MV-4-11 (cell line): ENCODE data around the gene PKN1.

Source experiments
- DNase-seq: peaks from one replicate; lab custom pipeline; 2025; lab: John Stamatoyannopoulos, UW

Gene PKN1

GRCh38 chr19:14463747-14464146, 30.6 kb downstream of the PKN1 start:
- no peak for DNase-seq

- no peak for DNase-seq
Observed at GRCh38 chr19:14467391-14467790, 34.3 kb downstream of the PKN1 start.

DNA sequence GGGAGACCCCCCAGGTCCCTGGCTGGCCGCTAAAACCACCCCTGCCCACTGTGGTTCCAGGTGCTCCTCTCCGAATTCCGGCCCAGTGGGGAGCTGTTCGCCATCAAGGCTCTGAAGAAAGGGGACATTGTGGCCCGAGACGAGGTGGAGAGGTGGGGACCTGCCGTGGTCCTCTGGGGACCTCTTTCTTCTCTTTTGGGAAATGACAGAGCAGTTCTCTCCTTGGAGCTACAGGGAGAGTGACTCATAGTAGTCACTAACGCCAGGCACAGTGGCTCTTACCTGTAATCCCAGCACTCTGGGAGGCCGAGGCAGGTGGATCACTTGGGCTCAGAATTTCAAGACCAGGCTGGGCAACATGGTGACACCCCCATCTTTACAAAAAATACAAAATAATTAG, 34.7 kb downstream of the PKN1 start:
- no peak for DNase-seq

GRCh38 chr19:14470031-14470876, 37.1 kb downstream of the PKN1 start:
- no peak for DNase-seq

DNA sequence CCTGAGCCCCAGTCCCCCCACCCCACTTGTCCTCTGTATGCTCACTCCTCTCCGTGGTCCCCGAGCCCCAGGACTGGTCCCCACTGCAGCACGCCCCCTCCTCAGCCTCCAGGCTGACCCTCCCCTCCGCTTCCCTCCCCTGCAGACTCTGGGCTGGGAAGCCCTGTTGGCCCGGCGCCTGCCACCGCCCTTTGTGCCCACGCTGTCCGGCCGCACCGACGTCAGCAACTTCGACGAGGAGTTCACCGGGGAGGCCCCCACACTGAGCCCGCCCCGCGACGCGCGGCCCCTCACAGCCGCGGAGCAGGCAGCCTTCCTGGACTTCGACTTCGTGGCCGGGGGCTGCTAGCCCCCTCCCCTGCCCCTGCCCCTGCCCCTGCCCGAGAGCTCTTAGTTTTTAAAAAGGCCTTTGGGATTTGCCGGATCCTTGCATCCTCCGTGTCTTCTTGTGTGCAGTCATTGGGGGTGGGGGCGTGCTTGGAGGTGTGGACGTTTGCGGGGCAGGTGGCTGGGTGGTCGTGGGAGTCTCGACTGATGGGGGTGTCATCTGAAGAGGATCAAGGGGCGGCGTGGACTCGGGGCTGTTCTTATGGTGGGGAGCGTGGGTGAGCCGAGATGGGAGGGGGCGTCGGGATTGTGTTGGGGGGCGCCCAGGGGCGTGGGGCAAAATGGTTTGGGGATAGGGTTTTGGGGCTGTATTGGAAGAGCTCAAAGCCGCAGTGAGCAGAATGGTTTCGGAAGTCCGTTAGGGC, 38.5 kb downstream of the PKN1 start:
- DNase-seq: no peak

DNA sequence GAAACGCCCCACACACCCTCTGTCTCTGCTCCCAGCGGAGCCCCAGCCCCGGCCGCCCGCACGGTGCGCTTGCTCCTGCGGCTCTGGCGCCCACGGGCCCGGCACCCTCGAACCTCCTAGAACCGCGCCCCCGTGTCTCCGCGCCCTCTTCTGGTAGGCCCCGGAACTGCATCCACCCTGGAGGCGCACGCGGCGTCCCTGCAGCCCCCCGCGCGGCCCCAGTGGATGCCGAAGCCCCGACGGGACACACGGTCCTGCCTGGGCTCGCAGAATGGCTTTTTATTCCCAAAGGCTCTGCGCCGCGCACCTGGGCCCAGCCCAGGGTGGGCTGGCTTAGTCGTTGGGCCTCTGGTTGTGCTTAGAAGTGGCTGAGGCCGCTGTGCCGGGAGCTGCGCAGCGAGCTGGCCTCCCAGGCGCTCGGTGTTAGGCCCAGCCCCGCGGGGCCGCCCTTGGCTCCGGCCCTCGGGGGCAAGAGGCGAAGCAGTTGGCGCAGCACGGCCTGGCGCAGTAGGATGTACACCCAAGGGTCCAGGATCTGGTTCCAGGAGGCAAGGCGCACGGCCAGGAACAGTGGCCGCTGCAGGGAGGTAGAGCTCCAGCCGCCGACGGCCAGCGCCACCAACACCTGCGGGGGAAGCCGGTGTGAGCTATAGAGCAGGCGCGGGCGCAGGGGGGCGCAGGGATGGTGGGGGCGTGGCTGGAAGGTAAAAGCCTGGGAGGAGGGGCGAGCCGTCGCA, 39.3 kb downstream of the PKN1 start:
- DNase-seq: peak; percentile 44

DNA sequence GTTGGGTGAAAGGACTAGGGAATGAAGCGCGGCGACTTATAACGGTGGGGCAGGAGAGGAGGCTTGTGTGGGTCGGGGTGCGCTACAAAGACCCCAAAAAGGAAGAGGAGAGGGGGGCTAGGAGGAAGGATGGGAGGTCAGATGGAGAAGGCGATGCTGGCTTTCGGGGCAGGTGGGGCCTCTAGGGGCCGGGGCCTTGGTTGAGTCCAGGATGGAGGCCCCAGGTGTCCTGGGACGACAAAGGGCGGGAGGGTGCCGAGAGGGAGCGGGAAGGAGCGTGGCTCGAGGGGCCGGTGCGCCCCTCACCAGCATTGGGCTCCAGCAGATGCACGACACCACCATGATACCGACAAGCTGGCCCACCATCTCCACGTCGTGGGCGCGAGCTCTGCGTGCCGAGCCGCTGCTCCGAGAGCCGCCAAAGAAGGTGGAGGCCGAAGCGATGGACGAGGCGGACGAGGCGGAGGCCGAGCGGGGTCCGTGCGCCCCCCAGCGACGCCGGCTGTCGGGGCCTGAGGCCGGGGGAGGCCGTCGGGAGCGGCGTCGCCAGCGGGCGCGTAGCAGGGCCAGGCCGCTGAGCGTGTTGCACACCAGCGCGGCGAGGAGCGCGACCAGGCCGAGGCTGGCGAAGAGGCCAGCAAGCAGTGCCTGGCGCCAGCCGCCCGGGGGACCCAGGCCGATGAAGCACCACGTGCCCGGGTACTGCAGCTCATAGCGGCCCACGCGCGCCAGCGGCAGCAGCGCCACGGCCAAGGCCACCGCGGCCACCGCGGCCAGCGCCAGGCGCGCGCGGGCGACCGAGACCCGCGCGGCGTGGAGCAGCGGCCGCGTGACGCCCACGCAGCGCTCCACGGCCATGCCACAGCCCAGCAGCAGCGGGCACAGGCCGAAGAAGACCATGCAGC, 40.2 kb downstream of the PKN1 start:
- no peak for DNase-seq

- no peak for DNase-seq
Observed at GRCh38 chr19:14473978-14474578, 41.0 kb downstream of the PKN1 start.

DNA sequence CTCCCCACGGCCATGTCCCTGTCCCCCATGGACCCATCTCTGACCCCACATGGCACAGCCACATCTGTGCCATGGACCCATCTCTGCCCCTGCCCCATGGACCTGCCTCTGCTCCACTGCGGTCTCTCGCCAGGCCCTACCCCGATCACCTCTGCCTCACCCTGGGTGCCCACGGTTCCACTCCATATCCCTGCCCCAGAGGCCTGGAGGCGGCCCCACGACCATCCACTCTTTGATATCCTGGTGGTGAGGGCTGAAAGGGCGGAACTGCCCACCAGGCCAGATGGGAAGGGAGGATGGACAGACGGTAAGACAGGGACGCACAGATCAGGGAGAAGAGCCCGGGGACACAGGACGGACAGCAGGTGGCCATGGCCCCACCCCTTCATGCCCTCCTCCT, 41.7 kb downstream of the PKN1 start:
- DNase-seq: no peak

GRCh38 chr19:14475251-14476073, 42.4 kb downstream of the PKN1 start, which contains the start of gene PTGER1:
TSS of gene PTGER1 (minus strand) at chr19:14475354. CDS start at chr19:14474320, 1,034 bp downstream.
- peak; percentile 50 for DNase-seq

GRCh38 chr19:14476327-14476672, 43.2 kb downstream of the PKN1 start:
- DNase-seq: no peak

DNA sequence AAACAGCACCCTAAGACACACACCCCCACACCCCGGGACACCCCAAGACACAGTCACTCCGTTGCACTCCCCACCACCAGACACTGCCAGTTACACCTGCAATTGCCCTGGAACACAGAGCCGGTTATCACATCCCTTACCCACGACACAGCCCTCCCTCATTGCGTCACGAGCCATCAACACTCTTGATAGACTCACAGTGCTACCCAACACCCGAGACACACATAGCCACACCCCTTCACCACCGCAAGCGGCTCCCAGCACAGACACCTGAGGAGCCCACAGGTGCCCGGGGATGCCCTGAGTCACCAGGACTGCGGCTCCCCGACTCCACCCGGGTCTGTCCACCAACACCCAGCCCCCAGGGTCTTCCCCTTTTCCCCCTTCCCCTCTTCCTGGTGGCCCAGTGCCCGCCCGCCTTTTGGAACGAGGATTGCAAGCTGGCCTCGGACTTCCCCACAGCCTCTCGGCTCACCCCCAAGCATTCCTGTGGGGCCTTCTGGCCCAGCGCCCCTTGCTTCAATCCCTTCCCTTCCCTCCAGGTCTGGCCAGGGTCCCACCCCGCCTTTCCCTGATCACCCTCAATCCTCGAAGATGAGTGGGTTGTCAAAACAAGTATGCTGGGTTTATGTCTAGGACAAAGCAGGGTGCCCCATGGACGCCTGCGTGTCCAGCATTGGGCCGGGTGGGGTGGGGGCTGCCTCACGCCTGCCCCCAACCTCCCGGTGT, 43.7 kb downstream of the PKN1 start:
- DNase-seq: peak; percentile 82

DNA sequence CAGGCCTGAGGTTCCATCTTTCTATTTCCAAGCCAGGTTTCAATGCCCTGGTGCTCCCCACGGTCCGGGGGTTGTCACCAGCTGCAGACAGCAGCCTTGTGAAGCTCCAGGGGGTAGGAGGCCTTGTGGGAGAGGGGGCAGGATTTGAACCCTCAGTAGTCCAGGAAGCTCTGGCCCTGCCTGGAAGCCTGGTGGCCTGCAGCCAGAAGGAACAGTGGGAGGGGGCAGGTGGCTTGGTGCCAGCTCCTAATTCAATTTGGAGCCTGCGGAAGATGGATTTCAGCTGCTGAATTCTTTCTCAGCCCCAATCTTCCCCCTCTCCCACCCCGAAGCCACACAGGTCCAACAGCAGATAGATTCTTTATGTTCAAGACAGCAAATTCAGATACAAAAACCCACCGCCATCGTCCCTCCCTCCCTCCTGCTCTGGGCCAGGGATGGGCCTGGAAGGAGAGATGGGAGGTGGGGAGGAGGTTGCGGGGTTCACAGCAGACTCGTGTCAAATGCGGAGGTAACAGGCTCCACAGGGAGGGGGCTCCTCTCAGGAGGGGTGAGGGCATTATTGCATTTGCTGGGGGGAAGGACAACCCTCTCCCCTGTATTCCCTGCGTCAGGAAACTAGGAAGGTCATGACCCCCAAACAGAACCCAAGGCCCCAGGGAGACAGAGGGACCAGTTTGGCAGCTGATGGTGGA, 44.5 kb downstream of the PKN1 start:
- no peak for DNase-seq

DNA sequence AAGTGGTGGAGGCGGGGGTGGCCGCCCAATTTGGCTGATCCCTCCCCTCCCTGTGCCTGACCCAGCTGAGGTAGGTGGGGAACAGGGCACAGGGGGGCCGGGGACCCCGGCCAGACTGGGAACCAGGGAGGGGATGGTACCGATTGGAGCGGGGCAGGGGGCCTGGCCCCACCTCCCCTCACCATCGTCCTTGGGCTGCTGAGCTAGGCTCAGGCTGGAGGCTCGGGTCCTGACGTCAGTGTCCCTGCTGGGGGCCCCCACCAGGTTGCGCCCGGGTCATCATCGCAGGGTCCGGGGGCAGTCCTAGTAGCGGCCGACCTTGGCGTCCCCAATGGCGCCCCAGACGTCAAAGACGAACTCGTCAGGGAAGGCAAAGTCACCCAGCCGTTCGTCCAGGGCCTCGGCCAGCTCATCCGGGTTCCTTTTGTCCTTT, 45.0 kb downstream of the PKN1 start:
- no peak for DNase-seq

GRCh38 chr19:14479309-14479974, 46.3 kb downstream of the PKN1 start:
- no peak for DNase-seq

GRCh38 chr19:14479975-14480699, 47.0 kb downstream of the PKN1 start:
- peak; percentile 24 for DNase-seq

GRCh38 chr19:14480700-14481079, 47.6 kb downstream of the PKN1 start:
- DNase-seq: no peak
